ENCODE data around the gene LARP1. TPM values are rescaled to one million over a fixed set of nuclear protein-coding genes. Genes with fewer than 3 reads are reported as not detected.

The LARP1 gene
- total RNA-seq: 100 to 1,000 TPM; 285 to 292 TPM

DNA sequence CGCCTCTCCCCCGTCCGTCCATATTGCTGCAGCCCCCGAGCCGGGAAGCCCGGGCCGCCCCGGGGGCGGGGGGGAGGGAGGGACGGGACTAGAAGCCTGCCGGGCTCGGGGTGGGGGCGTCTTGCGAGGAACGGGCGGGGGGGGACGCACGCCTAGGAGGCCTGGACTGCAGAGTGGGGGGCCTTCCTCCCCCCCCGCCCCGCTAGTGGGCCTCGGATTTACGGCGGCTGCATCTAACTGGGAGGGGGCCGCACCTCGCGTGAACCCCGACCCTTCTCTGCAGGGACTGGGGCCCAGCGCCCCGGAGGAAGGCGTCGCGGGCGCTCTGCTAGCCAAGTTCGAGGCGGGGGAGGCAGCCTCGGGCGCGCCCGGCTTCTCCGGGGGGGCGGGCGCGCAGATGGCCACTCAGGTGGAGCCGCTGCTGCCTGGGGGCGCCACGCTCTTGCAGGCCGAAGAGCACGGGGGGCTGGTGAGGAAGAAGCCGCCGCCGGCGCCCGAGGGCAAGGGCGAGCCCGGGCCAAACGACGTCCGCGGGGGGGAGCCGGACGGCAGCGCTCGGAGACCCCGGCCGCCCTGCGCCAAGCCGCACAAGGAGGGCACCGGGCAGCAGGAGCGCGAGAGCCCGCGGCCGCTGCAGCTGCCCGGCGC lies at the start of gene LARP1:
LARP1 (plus strand) TSS at position 17 of the 648 bp plus-strand sequence; CDS start at position 398, 381 bp downstream.
- Mint-ChIP-seq H3K9me3 (no peaks in the 10 kb centered on the region), H3K27me3 (no peaks in the 10 kb centered on the region), H3K4me3 (peak within 1 kb of the TSS; percentile 91), H3K36me3 (peaks cover 26% of the 10 kb centered on the region), H3K4me1 (peaks cover 49% of the 10 kb centered on the region), H3K27ac (peak within 1 kb of the TSS; percentile 99)
- DNase-seq: peak; percentile 42

DNA sequence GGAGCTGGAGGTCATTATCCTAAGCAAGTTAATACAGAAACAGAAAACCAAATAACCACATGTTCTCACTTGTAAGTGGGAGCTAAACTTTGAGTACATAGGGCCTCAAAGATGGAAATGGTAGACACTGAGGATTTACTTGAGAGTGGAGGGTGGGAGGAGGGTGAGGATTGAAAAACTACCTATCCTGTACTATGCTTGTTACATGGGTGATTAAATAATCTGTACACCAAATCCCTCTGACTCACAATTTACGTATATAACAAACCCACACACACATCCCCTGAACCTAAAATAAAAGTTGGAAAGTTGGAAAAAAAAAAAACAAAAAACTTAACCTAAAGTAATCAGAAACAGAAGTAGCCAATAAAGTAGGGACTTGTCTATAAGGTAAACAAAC lies 48.8 kb upstream of the LARP1 start:
- no peak overlapping the region for H3K27ac Mint-ChIP-seq
- no peak overlapping the region for H3K4me3 Mint-ChIP-seq

GRCh38 chr5:154707641-154708040 lies 47.5 kb upstream of the LARP1 start:
- Mint-ChIP-seq H3K27ac (no peak overlapping the region), H3K27me3 (no peaks in the 10 kb centered on the region), H3K36me3 (no peaks in the 10 kb centered on the region), H3K4me1 (no peaks in the 10 kb centered on the region), H3K9me3 (no peaks in the 10 kb centered on the region), H3K4me3 (no peak overlapping the region)
- no peak for DNase-seq

More for the DNA sequence above, 48.8 kb upstream of the LARP1 start:
- Mint-ChIP-seq H3K4me1 (no peaks in the 10 kb centered on the region), H3K36me3 (no peaks in the 10 kb centered on the region), H3K9me3 (no peaks in the 10 kb centered on the region), H3K27me3 (no peaks in the 10 kb centered on the region)
- no peak for DNase-seq

DNA sequence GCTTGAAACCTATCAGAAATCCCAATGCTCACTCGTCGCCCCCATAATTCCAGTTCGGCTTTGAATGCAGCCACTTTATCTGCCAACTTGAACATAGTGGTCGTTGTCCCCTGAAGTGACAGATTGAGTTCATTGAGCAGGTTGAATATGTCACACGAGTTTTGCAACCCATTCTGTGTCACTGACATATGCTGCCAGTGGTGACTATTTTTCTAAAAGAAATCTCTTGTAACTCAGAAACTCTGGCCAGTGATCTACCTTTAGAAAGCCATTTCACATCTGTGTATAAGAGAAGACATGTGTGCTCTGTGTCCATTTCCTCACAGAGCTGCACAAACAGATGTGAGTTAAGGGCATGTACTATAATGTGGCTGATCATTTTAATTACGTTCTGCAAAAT lies 47.0 kb upstream of the LARP1 start:
- Mint-ChIP-seq H3K9me3 (no peaks in the 10 kb centered on the region), H3K27ac (no peak overlapping the region), H3K4me1 (no peaks in the 10 kb centered on the region), H3K4me3 (no peak overlapping the region), H3K36me3 (no peaks in the 10 kb centered on the region), H3K27me3 (no peaks in the 10 kb centered on the region)
- DNase-seq: no peak

DNA sequence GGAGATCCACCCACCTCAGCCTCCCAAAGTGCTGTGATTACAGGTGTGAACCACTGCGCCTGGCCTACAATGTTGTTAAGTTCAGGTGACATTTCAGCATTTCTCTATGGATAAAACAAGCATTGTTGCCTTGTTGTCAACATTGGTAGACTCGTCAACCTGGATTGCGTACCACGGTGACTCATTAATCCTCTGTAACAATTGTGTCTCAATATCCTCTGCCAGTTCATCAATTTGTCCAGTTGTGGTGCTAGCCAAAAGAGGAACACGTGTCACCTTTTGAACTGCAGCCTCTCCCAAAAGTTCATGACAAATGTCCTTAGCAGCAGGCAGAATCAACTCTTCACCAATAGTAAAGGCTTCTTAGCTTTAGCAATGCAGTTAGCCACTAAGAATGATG lies 46.3 kb upstream of the LARP1 start:
- H3K4me1 Mint-ChIP-seq: no peaks in the 10 kb centered on the region
- H3K4me3 Mint-ChIP-seq: no peak overlapping the region
- no peak overlapping the region for H3K27ac Mint-ChIP-seq
- H3K36me3 Mint-ChIP-seq: no peaks in the 10 kb centered on the region
- H3K9me3 Mint-ChIP-seq: no peaks in the 10 kb centered on the region
- H3K27me3 Mint-ChIP-seq: no peaks in the 10 kb centered on the region
- no peak for DNase-seq

- H3K9me3 Mint-ChIP-seq: no peaks in the 10 kb centered on the region
- DNase-seq: no peak
- no peaks in the 10 kb centered on the region for H3K27me3 Mint-ChIP-seq
- H3K27ac Mint-ChIP-seq: no peak overlapping the region
- no peak overlapping the region for H3K4me3 Mint-ChIP-seq
- H3K4me1 Mint-ChIP-seq: peaks cover 5% of the 10 kb centered on the region
- H3K36me3 Mint-ChIP-seq: no peaks in the 10 kb centered on the region
Observed at GRCh38 chr5:154709368-154710305, 45.5 kb upstream of the LARP1 start.

DNA sequence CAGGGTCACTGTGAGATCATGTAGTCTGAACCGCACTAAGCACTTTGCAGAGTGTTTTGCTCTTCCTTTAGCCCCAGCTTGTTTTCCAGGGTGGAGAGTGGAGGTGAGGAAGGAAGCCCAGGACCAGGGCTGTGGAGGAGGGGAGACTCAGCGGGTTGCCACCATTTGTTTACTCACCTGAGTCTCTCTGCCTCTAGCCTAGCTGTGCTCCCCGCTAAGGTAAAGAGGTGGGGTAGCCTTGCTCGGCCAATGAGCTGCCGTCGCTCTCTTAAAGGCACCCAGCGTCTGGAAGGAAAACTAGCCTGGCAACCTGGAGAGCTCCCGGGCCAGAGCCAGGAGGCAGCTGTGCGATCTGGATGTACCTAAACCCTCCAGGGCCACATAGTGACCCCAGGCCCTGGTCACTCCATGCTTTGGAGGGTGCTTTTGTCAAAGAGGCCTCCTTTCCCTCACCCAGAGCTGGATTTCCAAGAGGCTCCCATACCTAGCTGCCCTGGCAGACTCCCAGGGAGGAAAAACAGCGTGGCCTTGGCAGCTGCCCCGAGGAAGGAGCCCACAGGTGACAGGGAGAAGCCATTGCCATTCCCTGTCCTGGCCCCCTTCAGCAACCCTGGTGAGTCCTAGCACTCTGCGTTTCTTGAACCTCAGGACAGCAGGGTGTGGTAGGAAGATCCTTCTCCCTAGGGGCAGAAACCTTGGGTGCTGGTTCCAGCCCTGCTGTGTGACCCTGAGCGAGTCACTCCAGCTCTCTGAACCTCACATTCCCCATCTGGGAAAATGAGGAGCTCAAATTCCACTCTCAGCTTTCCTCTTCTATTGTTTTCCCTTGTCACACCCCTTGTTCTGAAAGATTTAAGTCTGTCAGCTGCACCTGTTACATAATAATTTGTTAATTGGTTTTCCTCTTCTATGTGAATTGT lies 42.4 kb upstream of the LARP1 start:
- peaks cover 6% of the 10 kb centered on the region for H3K4me1 Mint-ChIP-seq
- no peaks in the 10 kb centered on the region for H3K27me3 Mint-ChIP-seq
- no peak overlapping the region for H3K27ac Mint-ChIP-seq
- no peak overlapping the region for H3K4me3 Mint-ChIP-seq
- no peaks in the 10 kb centered on the region for H3K36me3 Mint-ChIP-seq
- no peak for DNase-seq
- H3K9me3 Mint-ChIP-seq: no peaks in the 10 kb centered on the region

- no peak overlapping the region for H3K27ac Mint-ChIP-seq
- H3K4me3 Mint-ChIP-seq: no peak overlapping the region
- H3K36me3 Mint-ChIP-seq: no peaks in the 10 kb centered on the region
- H3K9me3 Mint-ChIP-seq: no peaks in the 10 kb centered on the region
- H3K27me3 Mint-ChIP-seq: no peaks in the 10 kb centered on the region
- H3K4me1 Mint-ChIP-seq: peaks cover 6% of the 10 kb centered on the region
- no peak for DNase-seq
Observed at GRCh38 chr5:154713615-154714125, 41.5 kb upstream of the LARP1 start.

- Mint-ChIP-seq H3K9me3 (no peaks in the 10 kb centered on the region), H3K36me3 (no peaks in the 10 kb centered on the region), H3K27me3 (no peaks in the 10 kb centered on the region), H3K27ac (peak overlapping the region; percentile 37), H3K4me1 (peaks cover 6% of the 10 kb centered on the region), H3K4me3 (no peak overlapping the region)
- peak; percentile 11 for DNase-seq
Observed at GRCh38 chr5:154714266-154714986, 40.8 kb upstream of the LARP1 start.

- no peaks in the 10 kb centered on the region for H3K4me1 Mint-ChIP-seq
- H3K27me3 Mint-ChIP-seq: no peaks in the 10 kb centered on the region
- no peaks in the 10 kb centered on the region for H3K36me3 Mint-ChIP-seq
- no peak for DNase-seq
- no peak overlapping the region for H3K4me3 Mint-ChIP-seq
- H3K9me3 Mint-ChIP-seq: no peaks in the 10 kb centered on the region
- no peak overlapping the region for H3K27ac Mint-ChIP-seq
Observed at GRCh38 chr5:154721481-154722058, 33.6 kb upstream of the LARP1 start.

DNA sequence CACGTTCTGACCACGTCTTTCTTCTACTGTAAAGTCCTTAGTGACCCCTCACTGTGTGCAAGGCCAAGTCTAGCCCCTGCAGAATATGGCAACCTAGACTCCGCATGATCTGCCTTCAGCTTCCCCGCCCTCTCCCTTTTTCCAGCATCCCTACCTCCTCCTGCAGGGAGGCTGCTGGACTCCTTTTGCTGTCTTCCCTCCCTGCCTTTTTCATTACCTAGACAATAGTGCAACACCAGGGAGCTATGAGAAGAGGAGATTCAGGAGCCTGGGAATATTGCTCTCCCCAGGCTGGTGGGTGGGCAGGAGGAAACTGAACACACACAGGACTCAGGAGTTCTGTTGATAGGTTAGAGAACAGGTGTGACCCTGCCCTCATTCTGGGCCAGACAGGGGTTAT lies 33.1 kb upstream of the LARP1 start:
- H3K36me3 Mint-ChIP-seq: no peaks in the 10 kb centered on the region
- no peaks in the 10 kb centered on the region for H3K9me3 Mint-ChIP-seq

DNA sequence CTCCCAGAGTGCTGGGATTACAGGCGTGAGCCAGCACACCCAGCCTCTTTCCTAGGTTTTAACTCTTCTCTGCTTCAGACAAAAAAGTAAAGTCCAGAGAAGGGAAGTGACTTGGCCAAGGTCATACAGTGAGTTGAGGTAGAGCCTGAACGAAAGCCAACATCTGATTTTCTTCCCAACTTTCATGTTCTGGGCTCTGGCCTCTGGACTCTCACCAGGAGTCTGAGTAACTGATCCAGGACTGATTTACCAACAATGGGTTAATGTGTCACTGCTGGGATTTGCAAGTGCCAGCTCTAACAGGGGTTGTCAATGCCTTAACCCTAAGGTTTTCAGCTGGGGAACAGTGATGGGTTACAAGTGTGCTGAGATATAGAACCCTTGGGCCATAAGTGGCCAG lies 32.2 kb upstream of the LARP1 start:
- Mint-ChIP-seq H3K27me3 (no peaks in the 10 kb centered on the region), H3K4me1 (no peaks in the 10 kb centered on the region), H3K27ac (no peak overlapping the region), H3K36me3 (no peaks in the 10 kb centered on the region), H3K9me3 (no peaks in the 10 kb centered on the region), H3K4me3 (no peak overlapping the region)
- no peak for DNase-seq

More for the DNA sequence above, 33.1 kb upstream of the LARP1 start:
- DNase-seq: no peak
- H3K27me3 Mint-ChIP-seq: no peaks in the 10 kb centered on the region
- H3K27ac Mint-ChIP-seq: no peak overlapping the region
- H3K4me3 Mint-ChIP-seq: no peak overlapping the region
- no peaks in the 10 kb centered on the region for H3K4me1 Mint-ChIP-seq

GRCh38 chr5:154723740-154724505 lies 31.3 kb upstream of the LARP1 start:
- DNase-seq: no peak
- no peak overlapping the region for H3K4me3 Mint-ChIP-seq
- no peaks in the 10 kb centered on the region for H3K27me3 Mint-ChIP-seq
- H3K36me3 Mint-ChIP-seq: no peaks in the 10 kb centered on the region
- H3K9me3 Mint-ChIP-seq: no peaks in the 10 kb centered on the region
- H3K4me1 Mint-ChIP-seq: no peaks in the 10 kb centered on the region
- no peak overlapping the region for H3K27ac Mint-ChIP-seq
